ENCODE results near the gene SRSF10. TPM values are rescaled to one million over a fixed set of nuclear protein-coding genes. Genes with fewer than 3 reads are reported as not detected.

The SRSF10 gene
- total and polyA plus RNA-seq, 2 of the 8 experiments (the other 6 are each of a cell fraction or from before 2014, with no cell fraction given) = 155 to 194 TPM

DNA sequence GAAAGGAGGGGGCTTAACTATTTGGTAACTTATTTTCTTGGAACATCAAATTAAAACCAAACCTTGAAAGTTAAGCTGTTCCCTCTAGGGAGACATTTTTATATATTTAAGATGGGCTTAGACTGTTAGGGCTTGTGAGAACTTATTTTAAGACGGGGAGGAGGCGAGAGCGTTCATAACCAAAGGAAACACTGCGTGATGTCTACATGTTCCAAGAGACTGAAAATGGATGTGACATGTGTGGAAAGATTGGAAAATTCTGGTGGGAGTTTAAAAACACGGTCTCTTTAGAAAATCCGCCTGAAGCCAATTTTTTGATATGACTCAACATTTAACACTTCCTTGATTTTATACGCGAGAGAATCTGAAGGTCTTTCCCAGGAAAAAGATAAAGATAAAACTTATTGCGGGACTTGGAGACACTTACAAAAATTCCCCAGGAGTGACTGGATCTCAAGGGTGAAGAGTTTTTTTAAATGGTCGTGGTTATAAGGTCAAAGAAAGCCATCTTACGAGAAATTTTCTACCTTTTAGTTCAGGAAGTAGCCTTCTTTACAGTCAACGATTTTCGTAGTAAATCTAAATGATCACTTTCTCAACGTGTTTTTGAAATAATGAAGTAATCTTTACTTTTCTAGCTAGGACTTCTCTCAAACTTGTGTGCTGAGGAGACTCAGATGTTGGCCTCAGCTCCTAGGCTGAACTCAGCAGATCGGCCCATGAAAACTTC is 19.7 kb downstream of the SRSF10 start:
- H2BK15ac ChIP-seq (ENCODE audit: low read length) = no peak overlapping the region
- WGBS, 2 experiments (ENCODE audit: extremely low coverage in 1 of 2, insufficient coverage in 1 of 2, insufficient read length in 1 of 2, insufficient replicate concordance in 2 of 2, low coverage in 1 of 2, low lambda C conversion rate in 2 of 2, missing lambda C conversion rate in 1 of 2) = 6% methylated on average over 15 of the region's 15 CpGs; no CpG with 5 or more reads in 1 of the 2 experiments
- H2BK5ac ChIP-seq (ENCODE audit: low read depth, low read length) = peak overlapping the region; percentile 99
- TF ChIP-seq EP300 (IDR thresholded peaks at IDR 0.05; ENCODE audit: borderline replicate concordance in 1 of 2, low read depth in 2 of 2, low read length in 2 of 2) (no peak), CBX5 (IDR thresholded peaks at IDR 0.05; ENCODE audit: low read depth, low read length) (no peak), CTCF (IDR thresholded peaks at IDR 0.05; ENCODE audit: control extremely low read depth in 1 of 3, insufficient read depth in 1 of 3, low read depth in 1 of 3, low read length in 3 of 3) (no peak), SP2 (IDR thresholded peaks at IDR 0.05; ENCODE audit: low read length) (no peak), CHD1 (IDR thresholded peaks at IDR 0.05; ENCODE audit: low read depth, low read length) (0 out of 2 replicates have a peak, but pooled peaks have one; percentile 4), TAF1 (IDR thresholded peaks at IDR 0.05; ENCODE audit: low read depth, low read length) (no peak), SIRT6 (IDR thresholded peaks at IDR 0.05; ENCODE audit: low read length) (no peak), POU5F1 (IDR thresholded peaks at IDR 0.05; ENCODE audit: low read depth, low read length) (no peak)
- peaks cover 0 to 5% of the 10 kb centered on the region in 2 experiments for H4K20me1 ChIP-seq (replicated peaks in 1 of 2; ENCODE audit: control insufficient read depth in 1 of 2, insufficient read depth in 2 of 2, low read length in 2 of 2)
- no peaks in the 10 kb centered on the region for H3K79me1 ChIP-seq (ENCODE audit: low read depth, low read length)
- no peak overlapping the region for H3K23ac ChIP-seq (ENCODE audit: insufficient read length)
- H3K9me3 ChIP-seq (ENCODE audit: insufficient read depth in 2 of 2, low read depth in 1 of 2, low read length in 1 of 2) = no peaks in the 10 kb centered on the region
- H3K36me3 ChIP-seq (ENCODE audit: control insufficient read depth in 2 of 4, insufficient read depth in 4 of 4, low read length in 3 of 4) = peaks cover 0 to 33% (median 2%) of the 10 kb centered on the region in 4 experiments; a peak in 3 of 8 replicates
- H3K79me2 ChIP-seq (ENCODE audit: control insufficient read depth in 1 of 2, insufficient read depth in 2 of 2, low read length in 2 of 2) = peaks cover 0 to 15% of the 10 kb centered on the region in 2 experiments; a peak in 2 of 4 replicates
- H3K27me3 ChIP-seq (replicated peaks in 1 of 4; ENCODE audit: control insufficient read depth in 3 of 4, extremely low read depth in 1 of 4, insufficient read depth in 3 of 4, low read length in 3 of 4) = no peaks in the 10 kb centered on the region
- peaks cover 2 to 4% (median 3%) of the 10 kb centered on the region in 4 experiments; a peak in 6 of 7 replicates for H3K4me1 ChIP-seq (replicated peaks in 1 of 4; ENCODE audit: control insufficient read depth in 3 of 4, insufficient read depth in 4 of 4, low read length in 3 of 4)
- no peak overlapping the region for H3K14ac ChIP-seq (ENCODE audit: insufficient read length)
- H3K18ac ChIP-seq (ENCODE audit: extremely low read depth, low read length) = peak overlapping the region; percentile 20; the same call in 1 of the 2 replicates
- no peak overlapping the region for H2AFZ ChIP-seq (ENCODE audit: low read length)
- H2AK5ac ChIP-seq (ENCODE audit: low read depth, low read length) = no peak overlapping the region
- no peak overlapping the region for H2BK20ac ChIP-seq (ENCODE audit: low read length)
- H4K8ac ChIP-seq (ENCODE audit: extremely low read depth, insufficient read depth, low read length) = no peak overlapping the region
- H3K9ac ChIP-seq (replicated peaks in 1 of 4; ENCODE audit: extremely low read depth in 1 of 4, low read depth in 3 of 4, low read length in 3 of 4) = peak overlapping the region; percentile 93 to 99 (median 99)
- H3K27ac ChIP-seq (ENCODE audit: low read depth, low read length) = peak overlapping the region; percentile 99
- no peak for FAIRE-seq
- DNase-seq (ENCODE audit: low read depth in 1 of 2, low spot score in 2 of 2) = no peak
- H3K23me2 ChIP-seq (ENCODE audit: low read depth, low read length) = peaks cover 7% of the 10 kb centered on the region
- peak overlapping the region; percentile 20 for H4K5ac ChIP-seq (ENCODE audit: insufficient read length, low read depth, low read length)
- H2BK12ac ChIP-seq (ENCODE audit: low read depth, low read length) = no peak overlapping the region
- H3K4me3 ChIP-seq (ENCODE audit: extremely low read depth in 1 of 4, insufficient read depth in 2 of 4, low read depth in 3 of 4, low read length in 4 of 4) = peak overlapping the region; percentile 53 to 90 (median 84)
- no peak overlapping the region for H3K4ac ChIP-seq (replicated peaks; ENCODE audit: insufficient read length, low read depth, low read length)
- H3K4me2 ChIP-seq (ENCODE audit: insufficient read depth in 1 of 2, low read depth in 2 of 2, low read length in 2 of 2) = peak overlapping the region; percentile 59 to 74
- no peak overlapping the region for H2BK120ac ChIP-seq (replicated peaks; ENCODE audit: low read depth, low read length)
- POLR2A ChIA-PET (ENCODE audit: partially characterized antibody) = interaction anchor here (0.6 to 16.6 kb wide), 17 partner anchors 7 to 190 kb away, joined by 3 to 267 read pairs (median 4); partner anchors contain the start of genes GALE and SRSF10
- CTCF ChIA-PET (ENCODE audit: partially characterized antibody) = interaction anchor here (0.9 to 1.2 kb wide), 4 partner anchors 15 to 195 kb away, joined by 3 to 5 read pairs (median 3); no protein-coding TSS in a partner anchor
- peak overlapping the region; percentile 62 for H3K56ac ChIP-seq (replicated peaks; ENCODE audit: insufficient read length, low read depth, low read length)
- no peak overlapping the region for H4K91ac ChIP-seq (replicated peaks; ENCODE audit: insufficient read length, low read length)

Data from H1 (cell line).